Measurements from ENCODE around the gene CPNE4.

GRCh38 chr3:131658771-131659170 lies 376.0 kb downstream of the CPNE4 start:
- TF ChIP-seq CTCF (IDR thresholded peaks at IDR 0.05; ENCODE audit: low read depth, low read length, poor library complexity, severe bottlenecking) = no peak
- no peak for TF ChIP-seq EZH2phosphoT487 (IDR thresholded peaks at IDR 0.05; ENCODE audit: borderline replicate concordance, low read length)

Measured in DOHH2 (cell line).